Fibroblast of lung (primary cell): ENCODE data around the gene AP3D1. TPM values are rescaled to one million over a fixed set of nuclear protein-coding genes. Genes with fewer than 3 reads are reported as not detected.
"Not testable (repeated sequence)": the region's sequence is repeated elsewhere in the genome, so short reads cannot be mapped to it uniquely, and the experiment has no call there.

Experiments
- DNase-seq, 2 donors: peaks; one replicate each; pipeline versions ENCODE4 v3.0.0 to v3.0.0-alpha.2; 2010; ENCODE audit warnings: low read depth in 2 of 2
- H2AFZ ChIP-seq: 2 replicates; pipeline ENCODE4 v1.5.1; 2012; ENCODE audit warnings: low read length, control low read depth, inconsistent platforms
- H3K27ac ChIP-seq: 2 replicates; pipeline ENCODE4 v1.5.1; 2011; ENCODE audit warnings: low read length, control low read depth; ENCODE audit not compliant: insufficient read depth
- H3K27me3 ChIP-seq: 2 replicates; pipeline ENCODE4 v1.5.1; 2011; ENCODE audit warnings: mild to moderate bottlenecking, low read length; ENCODE audit not compliant: control insufficient read depth, insufficient read depth
- H3K36me3 ChIP-seq: 2 replicates; pipeline ENCODE4 v1.5.1; 2011; ENCODE audit warnings: low read length; ENCODE audit not compliant: control insufficient read depth, insufficient read depth
- H3K4me1 ChIP-seq: 2 replicates; pipeline ENCODE4 v1.5.1; 2011; ENCODE audit warnings: low read length; ENCODE audit not compliant: control insufficient read depth, insufficient read depth; ENCODE audit errors: extremely low read depth
- H3K4me2 ChIP-seq: 2 replicates; pipeline ENCODE4 v1.5.1; 2011; ENCODE audit warnings: low read length, control low read depth; ENCODE audit not compliant: insufficient read depth; ENCODE audit errors: extremely low read depth
- H3K4me3 ChIP-seq, 4 experiments: fragments of 200-600 bp in 1 of 4; sonication (generic) in 1 of 4; replicated peaks in 1 of 4; 2 replicates each; pipeline ENCODE4 v1.5.1; 2011 to 2016; ENCODE audit warnings: low read length in 4 of 4, low read depth in 3 of 4, mild to moderate bottlenecking in 3 of 4, control low read depth in 2 of 4, inconsistent platforms in 1 of 4, mixed read lengths in 1 of 4; ENCODE audit not compliant: insufficient read depth in 1 of 4; ENCODE audit errors: control extremely low read depth in 1 of 4
- H3K79me2 ChIP-seq: 2 replicates; pipeline ENCODE4 v1.5.1; 2012; ENCODE audit warnings: mild to moderate bottlenecking, low read length, inconsistent platforms; ENCODE audit not compliant: control insufficient read depth, insufficient read depth
- H3K9ac ChIP-seq: 2 replicates; pipeline ENCODE4 v1.5.1; 2011; ENCODE audit warnings: mild to moderate bottlenecking, low read length, control low read depth; ENCODE audit not compliant: insufficient read depth
- H3K9me3 ChIP-seq: 2 replicates; pipeline ENCODE4 v1.5.1; 2012; ENCODE audit warnings: low read depth, low read length; ENCODE audit not compliant: control insufficient read depth, insufficient read depth
- H4K20me1 ChIP-seq: 2 replicates; pipeline ENCODE4 v1.5.1; 2011; ENCODE audit warnings: low read length; ENCODE audit not compliant: control insufficient read depth, insufficient read depth; ENCODE audit errors: extremely low read depth
- CTCF ChIP-seq, 2 donors: IDR thresholded peaks in 1 of 2; conservative IDR thresholded peaks in 1 of 2; 1 replicate in 1 of 2; 2 replicates in 1 of 2; pipeline ENCODE4 v1.5.1; 2011 to 2012; ENCODE audit warnings: low read length in 2 of 2, control low read depth in 1 of 2, inconsistent platforms in 1 of 2, low read depth in 1 of 2, mild to moderate bottlenecking in 1 of 2
- EZH2 ChIP-seq: IDR thresholded peaks from 2 replicates; pipeline ENCODE4 v1.5.1; 2012; ENCODE audit warnings: low read length, control low read depth, mild to moderate bottlenecking; ENCODE audit errors: missing control alignments
- polyA plus RNA-seq, 2 donors: library from polyadenylated mRNA; depleted of rRNA in 1 of 2; stranded (reverse) in 1 of 2; unstranded in 1 of 2; fragments of >200 nt; gene quantifications; 2 replicates each; pipeline ENCODE4 v1.2.1, GENCODE V29; 2011 to 2012; ENCODE audit warnings: missing spikeins in 1 of 2
- total RNA-seq: library from RNA; depleted of rRNA; stranded (reverse); fragments of >200 nt; gene quantifications from 2 replicates; pipeline ENCODE4 v1.2.1, GENCODE V29; 2014

AP3D1 gene
- total and polyA plus RNA-seq, 2 donors (not counting 1 experiment from before 2014, with no cell fraction given): 68.0 to 99.9 TPM

- Histone ChIP-seq H3K9me3 (no peaks in the 10 kb centered on the region), H3K27me3 (no peaks in the 10 kb centered on the region), H4K20me1 (no peaks in the 10 kb centered on the region), H3K4me1 (no peaks in the 10 kb centered on the region), H3K4me2 (no peak overlapping the region), H3K27ac (no peak overlapping the region), H3K4me3 (no peak overlapping the region), H3K79me2 (peaks cover 33% of the 10 kb centered on the region), H2AFZ (no peak overlapping the region), H3K36me3 (peaks cover 33% of the 10 kb centered on the region), H3K9ac (no peak overlapping the region)
- no peak for DNase-seq
- no peak for TF ChIP-seq CTCF (conservative IDR thresholded peaks at IDR 0.05 in 1 of 2, IDR thresholded peaks at IDR 0.05 in 1 of 2; ENCODE audit: low read depth in 1 of 2, low read length in 2 of 2)
- no peak for TF ChIP-seq EZH2
Measured at GRCh38 chr19:2132191-2132590, 19.2 kb downstream of the AP3D1 start.

DNA sequence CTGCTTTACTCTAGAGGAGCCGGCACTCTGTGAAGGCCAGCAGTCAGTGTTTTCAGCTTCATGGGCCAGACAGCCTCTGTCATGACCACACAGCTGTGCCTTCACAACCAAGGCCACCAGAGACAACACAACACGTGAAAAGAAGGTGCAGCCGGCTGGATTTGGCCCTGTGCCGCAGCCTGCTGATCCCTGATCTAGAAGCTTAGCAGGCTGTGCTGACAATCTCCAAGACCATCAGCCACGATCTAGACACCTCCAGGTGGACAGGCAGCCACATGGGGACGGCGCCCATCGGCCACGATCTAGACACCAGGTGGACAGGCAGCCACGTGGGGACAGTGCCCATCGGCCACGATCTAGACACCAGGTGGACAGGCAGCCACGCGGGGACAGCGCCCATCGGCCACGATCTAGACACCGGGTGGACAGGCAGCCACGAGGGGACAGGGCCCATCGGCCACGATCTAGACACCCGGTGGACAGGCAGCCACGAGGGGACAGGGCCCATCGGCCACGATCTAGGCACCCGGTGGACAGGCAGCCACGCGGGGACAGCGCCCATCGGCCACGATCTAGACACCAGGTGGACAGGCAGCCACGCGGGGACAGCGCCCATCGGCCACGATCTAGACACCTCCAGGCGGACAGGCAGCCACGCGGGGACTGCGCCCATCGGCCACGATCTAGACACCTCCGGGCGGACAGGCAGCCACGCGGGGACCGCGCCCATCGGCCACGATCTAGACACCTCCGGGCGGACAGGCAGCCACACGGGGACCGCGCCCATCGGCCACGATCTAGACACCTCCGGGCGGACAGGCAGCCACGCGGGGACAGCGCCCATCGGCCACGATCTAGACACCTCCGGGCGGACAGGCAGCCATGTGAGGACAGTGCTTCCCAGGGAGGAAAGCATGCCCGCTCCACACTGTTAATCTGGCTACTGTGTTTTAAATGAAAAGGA, 20.1 kb downstream of the AP3D1 start:
- not testable (repeated sequence) for H3K27me3 ChIP-seq, H3K4me2 ChIP-seq, H3K9ac ChIP-seq, H3K27ac ChIP-seq, H2AFZ ChIP-seq, H3K4me1 ChIP-seq, H4K20me1 ChIP-seq, DNase-seq, H3K4me3 ChIP-seq, H3K9me3 ChIP-seq
- Histone ChIP-seq H3K36me3 (peaks cover 36% of the 10 kb centered on the region), H3K79me2 (peaks cover 28% of the 10 kb centered on the region)

DNA sequence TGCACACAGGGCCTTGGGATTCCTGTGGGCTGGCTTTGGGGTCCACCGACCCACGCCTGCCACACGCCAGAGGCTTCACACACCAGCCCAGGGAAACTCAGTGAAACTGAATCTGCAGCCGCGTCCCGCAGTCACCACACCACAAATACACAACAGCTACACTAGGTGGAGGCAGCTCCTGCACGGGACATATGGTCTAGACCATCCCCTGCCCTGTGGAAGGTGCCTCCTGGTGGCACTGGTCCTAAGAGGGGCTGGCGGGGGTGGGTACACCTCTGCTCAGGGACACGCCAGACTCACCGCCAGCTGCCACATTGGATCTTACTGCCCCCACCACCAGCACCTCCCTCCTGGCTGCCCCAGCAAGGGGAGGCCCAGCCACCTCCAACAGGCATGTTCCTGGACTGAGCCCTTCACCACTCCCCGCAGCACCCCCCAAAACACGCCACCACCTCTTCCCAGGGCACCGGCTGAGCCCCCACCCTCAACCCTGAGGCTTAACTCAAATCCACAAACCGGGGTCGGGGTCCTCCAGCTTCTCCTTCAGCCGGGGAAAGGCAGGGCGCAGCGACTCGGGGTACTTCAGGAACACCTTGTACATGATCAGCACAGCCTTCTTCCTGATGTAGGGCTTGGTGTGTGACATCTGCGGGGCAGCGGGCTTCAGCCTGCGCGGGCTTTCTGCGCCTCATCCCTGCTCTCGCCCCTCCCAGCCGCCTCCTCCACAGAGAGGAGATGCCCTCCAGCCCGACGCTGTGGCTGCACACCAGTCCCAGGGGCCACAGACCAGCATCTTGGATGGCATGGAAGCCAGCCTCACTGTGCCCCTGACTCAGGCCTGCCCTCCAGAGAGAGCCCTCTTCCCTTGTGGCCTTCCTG, 21.2 kb downstream of the AP3D1 start:
- no peaks in the 10 kb centered on the region for H3K27me3 ChIP-seq
- DNase-seq: no peak
- H3K4me1 ChIP-seq: no peaks in the 10 kb centered on the region
- peaks cover 22% of the 10 kb centered on the region for H3K79me2 ChIP-seq
- TF ChIP-seq CTCF (conservative IDR thresholded peaks at IDR 0.05 in 1 of 2, IDR thresholded peaks at IDR 0.05 in 1 of 2; ENCODE audit: low read depth in 1 of 2, low read length in 2 of 2) (no peak), EZH2 (no peak)
- H3K9me3 ChIP-seq: no peaks in the 10 kb centered on the region
- H4K20me1 ChIP-seq: no peaks in the 10 kb centered on the region
- H3K27ac ChIP-seq: no peak overlapping the region
- H3K9ac ChIP-seq: no peak overlapping the region
- H3K36me3 ChIP-seq: peaks cover 34% of the 10 kb centered on the region
- H3K4me3 ChIP-seq: no peak overlapping the region
- no peak overlapping the region for H3K4me2 ChIP-seq
- no peak overlapping the region for H2AFZ ChIP-seq
